ENCODE measurements around the gene CAPS. TPM values are rescaled to one million over a fixed set of nuclear protein-coding genes. Genes with fewer than 3 reads are reported as not detected.

The CAPS gene
- total RNA-seq, 1 experiment from 2014 or later, result 0.73 TPM

GRCh38 chr19:5914358-5914774, 312 bp downstream of the CAPS start:
- H3K36me3 ChIP-seq, result peaks cover 16% of the 10 kb centered on the region
- no peak for DNase-seq
- H3K4me3 ChIP-seq, result no peak overlapping the region
- peaks cover 13% of the 10 kb centered on the region; the same call in 1 of the 2 replicates for H3K4me1 ChIP-seq
- H3K27me3 ChIP-seq, result no peaks in the 10 kb centered on the region
- H3K9me3 ChIP-seq (replicated peaks), result no peaks in the 10 kb centered on the region
- no peak overlapping the region for H3K27ac ChIP-seq

- no peak for DNase-seq
- H3K36me3 ChIP-seq, result peaks cover 18% of the 10 kb centered on the region
- H3K9me3 ChIP-seq (replicated peaks), result no peaks in the 10 kb centered on the region
- H3K27ac ChIP-seq, result no peak overlapping the region
- H3K4me1 ChIP-seq, result peaks cover 8% of the 10 kb centered on the region; the same call in 1 of the 2 replicates
- no peaks in the 10 kb centered on the region for H3K27me3 ChIP-seq
- no peak overlapping the region for H3K4me3 ChIP-seq
Measured at GRCh38 chr19:5914946-5915781, 1.1 kb downstream of the CAPS start.

- no peak overlapping the region for H3K27ac ChIP-seq
- no peaks in the 10 kb centered on the region for H3K9me3 ChIP-seq (replicated peaks)
- peaks cover 23% of the 10 kb centered on the region for H3K36me3 ChIP-seq
- peaks cover 2% of the 10 kb centered on the region; the same call in 1 of the 2 replicates for H3K4me1 ChIP-seq
- no peak overlapping the region for H3K4me3 ChIP-seq
- DNase-seq, result no peak
- no peaks in the 10 kb centered on the region for H3K27me3 ChIP-seq
Measured at GRCh38 chr19:5915782-5916165, 1.7 kb downstream of the CAPS start.

GRCh38 chr19:5916181-5916708, 2.2 kb downstream of the CAPS start:
- Histone ChIP-seq H3K4me1 (no peaks in the 10 kb centered on the region; the same call in 1 of the 2 replicates), H3K27ac (no peak overlapping the region), H3K9me3 (replicated peaks) (no peaks in the 10 kb centered on the region), H3K4me3 (no peak overlapping the region), H3K36me3 (peaks cover 23% of the 10 kb centered on the region), H3K27me3 (no peaks in the 10 kb centered on the region)
- DNase-seq, result no peak

DNA sequence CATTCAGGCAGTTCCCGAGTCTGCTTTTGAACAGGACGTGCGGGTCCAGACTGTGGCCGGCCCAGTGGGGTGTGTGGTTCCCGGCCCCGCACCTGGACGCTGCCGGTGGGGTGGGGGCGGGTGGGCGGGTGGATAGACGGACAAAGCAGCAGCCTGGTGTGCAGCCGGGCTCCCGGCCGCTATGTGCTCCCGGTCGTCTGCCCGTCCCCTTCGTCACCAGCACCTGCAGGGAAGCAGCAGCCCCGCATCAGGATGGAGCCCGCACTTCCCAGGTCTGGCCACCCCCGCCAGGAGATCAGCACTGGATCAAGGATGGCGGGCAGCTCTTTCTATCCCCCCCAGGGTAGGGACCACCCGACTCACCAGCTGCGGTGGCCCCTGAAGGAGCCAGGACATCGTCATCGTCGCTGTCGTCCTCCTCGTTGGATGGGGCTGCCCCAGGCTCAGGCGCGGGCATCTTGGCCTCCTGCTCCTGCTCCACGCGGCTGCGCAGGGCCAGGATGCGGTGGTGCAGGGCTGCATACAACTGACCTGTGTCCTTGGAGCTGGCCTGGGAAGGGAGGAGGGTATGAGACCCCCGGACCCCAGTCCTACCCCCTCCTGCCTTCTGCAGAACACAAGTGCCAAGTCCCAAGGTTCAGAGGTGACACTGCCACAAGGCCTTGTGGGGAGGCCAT, 3.5 kb downstream of the CAPS start:
- no peak overlapping the region for H3K4me3 ChIP-seq
- no peaks in the 10 kb centered on the region for H3K4me1 ChIP-seq
- peaks cover 28% of the 10 kb centered on the region for H3K36me3 ChIP-seq
- H3K27me3 ChIP-seq, result no peaks in the 10 kb centered on the region
- no peak overlapping the region for H3K27ac ChIP-seq
- no peak for DNase-seq
- H3K9me3 ChIP-seq (replicated peaks), result no peaks in the 10 kb centered on the region

- Histone ChIP-seq H3K4me1 (no peaks in the 10 kb centered on the region), H3K27me3 (no peaks in the 10 kb centered on the region), H3K9me3 (replicated peaks) (no peaks in the 10 kb centered on the region), H3K36me3 (peaks cover 28% of the 10 kb centered on the region), H3K4me3 (no peak overlapping the region), H3K27ac (no peak overlapping the region)
- DNase-seq, result no peak
Measured at GRCh38 chr19:5918463-5919079, 4.5 kb downstream of the CAPS start.

DNA sequence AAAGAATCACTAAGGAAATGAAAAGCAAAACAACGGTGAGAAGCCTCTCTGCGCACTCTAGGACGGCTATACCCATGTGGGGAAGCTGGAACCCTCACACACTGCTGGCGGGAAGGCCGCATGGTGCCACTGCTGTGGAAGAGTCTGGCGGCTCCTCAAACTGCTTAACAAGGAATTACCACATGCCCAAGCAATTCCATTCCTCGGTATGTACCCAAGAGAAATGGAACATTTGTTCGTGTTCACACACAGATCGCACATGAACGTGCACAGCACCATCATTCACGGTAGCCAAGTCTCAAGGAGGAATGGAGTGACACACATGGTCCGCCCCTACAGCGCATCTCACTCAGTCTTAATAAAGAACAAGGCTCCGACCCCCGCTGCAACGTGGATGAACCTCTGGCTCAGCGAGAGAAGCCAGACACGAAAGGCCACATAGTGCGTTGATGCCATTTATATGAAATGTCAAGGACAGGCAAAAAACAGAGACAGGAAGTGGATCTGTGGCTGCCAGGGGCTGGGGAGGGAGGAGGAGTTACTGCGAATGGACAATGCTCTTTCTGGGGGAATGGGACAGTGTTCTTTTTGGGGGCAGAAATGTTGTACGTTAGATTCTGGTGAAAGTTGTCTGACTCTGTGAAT, 7.6 kb downstream of the CAPS start:
- peaks cover 31% of the 10 kb centered on the region for H3K36me3 ChIP-seq
- H3K4me1 ChIP-seq, result no peaks in the 10 kb centered on the region
- no peak for DNase-seq
- no peak overlapping the region for H3K27ac ChIP-seq
- H3K9me3 ChIP-seq (replicated peaks), result no peaks in the 10 kb centered on the region
- no peak overlapping the region for H3K4me3 ChIP-seq
- no peaks in the 10 kb centered on the region for H3K27me3 ChIP-seq

DNA sequence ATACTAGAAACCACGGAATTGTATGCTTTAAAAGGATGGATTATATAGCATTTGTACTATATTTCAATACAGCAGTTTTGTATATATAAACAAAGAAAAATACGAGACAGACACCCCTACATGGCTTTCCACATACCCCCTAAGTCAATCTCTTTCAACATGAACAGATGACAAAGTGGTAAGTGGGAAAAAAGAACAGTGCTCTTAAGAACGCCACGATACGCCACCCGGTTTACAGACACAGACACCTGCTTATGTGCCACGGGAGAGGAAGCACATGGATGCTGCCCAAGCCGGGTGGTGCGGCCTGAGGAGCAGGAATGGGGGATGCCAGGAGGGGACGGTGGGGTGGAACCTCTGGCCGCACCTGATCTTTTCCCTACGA, 8.1 kb downstream of the CAPS start:
- Histone ChIP-seq H3K36me3 (peaks cover 27% of the 10 kb centered on the region), H3K9me3 (replicated peaks) (no peaks in the 10 kb centered on the region), H3K4me3 (no peak overlapping the region), H3K27ac (no peak overlapping the region), H3K27me3 (no peaks in the 10 kb centered on the region), H3K4me1 (no peaks in the 10 kb centered on the region)
- no peak for DNase-seq

- H3K9me3 ChIP-seq (replicated peaks), result no peaks in the 10 kb centered on the region
- no peaks in the 10 kb centered on the region for H3K27me3 ChIP-seq
- no peak overlapping the region for H3K27ac ChIP-seq
- H3K4me3 ChIP-seq, result no peak overlapping the region
- DNase-seq, result no peak
- H3K36me3 ChIP-seq, result peaks cover 30% of the 10 kb centered on the region
- no peaks in the 10 kb centered on the region for H3K4me1 ChIP-seq
Measured at GRCh38 chr19:5923356-5923755, 9.3 kb downstream of the CAPS start.

- Histone ChIP-seq H3K27ac (no peak overlapping the region), H3K36me3 (peaks cover 27% of the 10 kb centered on the region), H3K9me3 (replicated peaks) (no peaks in the 10 kb centered on the region), H3K27me3 (no peaks in the 10 kb centered on the region), H3K4me3 (no peak overlapping the region), H3K4me1 (no peaks in the 10 kb centered on the region)
- no peak for DNase-seq
Measured at GRCh38 chr19:5925830-5926427, 11.9 kb downstream of the CAPS start.

DNA sequence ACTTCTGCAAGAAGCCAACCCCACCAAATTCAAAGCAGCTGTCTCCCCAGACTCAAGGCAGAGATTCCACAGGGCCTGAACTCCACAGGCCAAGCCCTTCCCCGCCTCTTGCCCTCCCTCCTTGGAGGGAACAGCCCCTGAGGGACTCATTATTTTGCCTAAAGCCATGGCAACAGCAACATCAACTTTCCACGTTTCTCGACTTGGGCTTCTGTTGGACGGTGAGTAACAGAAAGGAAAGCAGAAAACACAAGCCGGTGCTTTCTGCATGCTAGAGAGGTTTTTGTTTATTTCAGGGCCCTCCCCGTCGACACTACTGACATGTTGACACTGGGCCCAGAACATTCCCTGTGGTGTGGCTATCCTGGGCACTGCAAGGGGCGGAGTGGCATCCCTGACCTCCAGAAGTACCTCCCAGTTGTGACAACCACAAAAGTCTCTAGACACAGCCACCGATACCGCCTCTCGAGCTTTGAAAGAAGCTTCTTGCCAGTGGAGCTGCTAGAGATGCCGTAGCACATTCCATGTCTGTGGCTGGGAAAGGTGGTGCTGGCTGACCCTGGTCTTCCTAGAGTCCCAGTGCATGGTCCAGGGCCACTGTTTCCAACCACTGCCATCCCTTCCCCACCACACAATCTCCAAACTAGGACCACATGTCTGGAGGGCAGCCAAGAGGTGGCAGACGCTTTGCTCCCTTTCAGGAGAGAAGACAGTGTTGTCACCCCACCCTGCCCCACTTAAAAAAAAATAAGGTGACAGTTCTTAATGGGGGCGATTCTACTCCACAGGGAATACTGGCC, 12.8 kb downstream of the CAPS start:
- Histone ChIP-seq H3K4me3 (no peak overlapping the region), H3K27ac (no peak overlapping the region), H3K36me3 (peaks cover 31% of the 10 kb centered on the region), H3K27me3 (no peaks in the 10 kb centered on the region), H3K4me1 (no peaks in the 10 kb centered on the region), H3K9me3 (replicated peaks) (no peaks in the 10 kb centered on the region)
- DNase-seq, result no peak

GRCh38 chr19:5927441-5927821, 13.4 kb downstream of the CAPS start:
- no peaks in the 10 kb centered on the region for H3K27me3 ChIP-seq
- no peaks in the 10 kb centered on the region for H3K9me3 ChIP-seq (replicated peaks)
- no peak for DNase-seq
- H3K36me3 ChIP-seq, result peaks cover 29% of the 10 kb centered on the region; the same call in 1 of the 2 replicates
- H3K4me3 ChIP-seq, result no peak overlapping the region
- no peak overlapping the region for H3K27ac ChIP-seq
- no peaks in the 10 kb centered on the region for H3K4me1 ChIP-seq

DNA sequence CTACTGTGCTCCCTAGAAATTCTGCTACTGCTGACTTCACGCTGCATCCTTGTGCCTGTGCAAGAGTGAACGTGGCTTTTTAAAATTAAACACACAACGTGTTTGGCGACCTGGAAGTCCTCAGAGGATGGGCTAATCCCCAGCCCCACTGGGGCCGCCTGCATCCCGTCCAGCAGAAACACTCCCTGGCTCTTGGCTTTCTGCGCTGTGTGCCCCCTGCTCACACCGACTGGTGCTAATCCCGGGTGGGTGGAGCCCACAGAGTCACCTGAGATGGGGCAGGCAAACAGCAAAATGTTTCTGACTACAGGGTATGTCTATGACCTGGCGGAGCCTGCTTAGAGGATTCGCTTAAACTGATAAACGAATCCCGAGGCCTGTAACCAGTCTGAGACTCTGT, 15.1 kb downstream of the CAPS start:
- H3K27me3 ChIP-seq, result no peaks in the 10 kb centered on the region
- no peaks in the 10 kb centered on the region for H3K9me3 ChIP-seq (replicated peaks)
- H3K4me3 ChIP-seq, result no peak overlapping the region
- peaks cover 41% of the 10 kb centered on the region; the same call in 1 of the 2 replicates for H3K36me3 ChIP-seq
- no peak for DNase-seq
- H3K27ac ChIP-seq, result no peak overlapping the region
- H3K4me1 ChIP-seq, result no peaks in the 10 kb centered on the region

- H3K36me3 ChIP-seq, result peaks cover 42% of the 10 kb centered on the region; the same call in 1 of the 2 replicates
- H3K4me1 ChIP-seq, result no peaks in the 10 kb centered on the region
- no peak overlapping the region for H3K27ac ChIP-seq
- no peak overlapping the region for H3K4me3 ChIP-seq
- no peaks in the 10 kb centered on the region for H3K9me3 ChIP-seq (replicated peaks)
- no peaks in the 10 kb centered on the region for H3K27me3 ChIP-seq
- no peak for DNase-seq
Measured at GRCh38 chr19:5929625-5930024, 15.6 kb downstream of the CAPS start.
